NCI-H748 (cell line): ENCODE measurements around the gene PCDHGC3.
A peak's percentile ranks its signal among the peaks of the same experiment; 100 is the strongest.

Source experiments
- DNase-seq: peaks from one replicate; lab custom pipeline; 2025; ENCODE audit not compliant: unreplicated experiment; lab: John Stamatoyannopoulos, UW

PCDHGC3 gene

GRCh38 chr5:141519605-141520565, 44.1 kb downstream of the PCDHGC3 start:
- DNase-seq, result no peak

DNA sequence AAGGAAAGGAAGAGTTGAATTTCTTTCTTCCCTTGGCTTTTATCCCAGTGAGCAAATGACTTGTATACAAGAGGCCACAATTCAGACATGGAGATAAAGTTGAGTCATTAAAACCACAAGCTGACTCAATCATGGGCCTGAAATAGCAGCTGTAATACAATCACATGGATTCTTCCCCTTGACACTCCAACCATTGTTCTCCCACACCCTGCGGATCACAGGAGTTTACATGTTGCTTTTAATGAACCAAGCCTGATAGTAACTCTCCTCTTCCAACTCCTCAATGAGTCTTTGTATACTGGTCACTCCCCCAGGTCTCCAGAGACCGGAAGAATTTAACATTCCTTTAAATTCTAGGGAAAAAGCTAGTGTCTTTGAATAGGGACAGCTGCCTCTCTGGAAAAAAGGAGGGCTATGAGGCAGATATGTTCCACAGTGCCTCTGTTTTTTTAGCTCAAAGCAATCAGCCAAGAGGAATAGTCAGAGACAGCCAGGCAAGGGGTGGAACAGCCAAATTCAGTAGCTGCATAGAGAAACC, 45.5 kb downstream of the PCDHGC3 start:
- no peak for DNase-seq

DNA sequence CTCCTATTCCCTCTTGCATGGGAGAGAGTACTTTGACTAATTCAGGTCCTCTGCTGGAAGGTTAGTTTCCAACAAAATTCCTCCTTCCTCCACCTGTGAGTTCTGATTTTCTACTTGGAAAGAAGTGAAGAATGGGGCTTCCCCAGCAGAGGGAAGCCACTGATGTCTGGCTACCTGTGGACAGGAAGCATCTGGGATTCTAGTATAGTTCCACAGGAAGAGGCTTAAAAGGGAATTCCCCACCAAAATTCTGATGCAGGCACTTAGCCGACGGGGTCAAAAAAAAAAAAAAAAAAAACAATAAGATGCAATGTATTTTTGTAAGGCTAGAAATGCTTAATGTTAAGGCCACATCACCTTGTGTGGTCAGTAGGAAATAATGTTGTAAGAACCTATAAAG, 46.5 kb downstream of the PCDHGC3 start:
- DNase-seq, result no peak

GRCh38 chr5:141523991-141524390, 48.2 kb downstream of the PCDHGC3 start:
- DNase-seq, result no peak

- peak; percentile 92 for DNase-seq
Measured at GRCh38 chr5:141524604-141525597, 49.1 kb downstream of the PCDHGC3 start.

DNA sequence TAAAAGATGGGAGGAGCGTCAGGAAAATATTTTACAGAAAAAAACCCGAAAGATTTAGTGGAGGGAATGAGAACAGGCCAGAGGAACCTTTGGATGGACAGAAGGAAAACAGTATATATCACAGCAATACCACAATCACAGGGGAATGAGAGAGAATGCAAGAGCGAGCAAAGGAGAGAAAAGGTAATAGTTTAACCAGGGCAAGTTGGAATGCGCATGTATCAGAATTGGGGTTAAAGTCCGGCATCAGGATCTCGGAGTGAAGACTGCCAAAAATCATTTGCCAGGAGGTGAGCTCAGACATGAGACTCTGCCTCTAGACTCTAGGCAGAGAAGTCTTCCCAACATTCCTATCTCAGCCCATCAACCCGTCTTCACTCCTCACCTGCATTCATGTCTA, 49.9 kb downstream of the PCDHGC3 start:
- DNase-seq, result no peak

GRCh38 chr5:141527426-141527825, 51.7 kb downstream of the PCDHGC3 start:
- DNase-seq, result no peak
